Measurements from ENCODE around the gene SMAD6. TPM values are rescaled to one million over a fixed set of nuclear protein-coding genes. Genes with fewer than 3 reads are reported as not detected.

Gene SMAD6
- total RNA-seq, 1 donor from 2014 or later = 0.79 TPM

- peak; percentile 33 for DNase-seq (ENCODE audit: low read depth)
- FAIRE-seq = no peak
- H3K36me3 ChIP-seq (ENCODE audit: control insufficient read depth, insufficient read depth, low read length) = no peaks in the 10 kb centered on the region
- peak; percentile 67 for TF ChIP-seq CTCF (IDR thresholded peaks at IDR 0.05; ENCODE audit: insufficient read depth, low read length, severe bottlenecking)
- H3K27me3 ChIP-seq (ENCODE audit: control insufficient read depth, insufficient read depth, low read length) = peaks cover 2% of the 10 kb centered on the region
- no peak overlapping the region for H3K4me3 ChIP-seq (ENCODE audit: low read depth, low read length)
Measured at GRCh38 chr15:66789029-66790025, 87.3 kb downstream of the SMAD6 start.

- H3K36me3 ChIP-seq (ENCODE audit: control insufficient read depth, insufficient read depth, low read length) = no peaks in the 10 kb centered on the region
- FAIRE-seq = no peak
- H3K4me3 ChIP-seq (ENCODE audit: low read depth, low read length) = no peak overlapping the region
- no peak for TF ChIP-seq CTCF (IDR thresholded peaks at IDR 0.05; ENCODE audit: insufficient read depth, low read length, severe bottlenecking)
- DNase-seq (ENCODE audit: low read depth) = no peak
- no peaks in the 10 kb centered on the region for H3K27me3 ChIP-seq (ENCODE audit: control insufficient read depth, insufficient read depth, low read length)
Measured at GRCh38 chr15:66795851-66796250, 93.8 kb downstream of the SMAD6 start.

GRCh38 chr15:66796343-66796742 is 94.3 kb downstream of the SMAD6 start:
- Histone ChIP-seq H3K4me3 (ENCODE audit: low read depth, low read length) (no peak overlapping the region), H3K27me3 (ENCODE audit: control insufficient read depth, insufficient read depth, low read length) (no peaks in the 10 kb centered on the region), H3K36me3 (ENCODE audit: control insufficient read depth, insufficient read depth, low read length) (no peaks in the 10 kb centered on the region)
- DNase-seq (ENCODE audit: low read depth) = no peak
- no peak for FAIRE-seq
- TF ChIP-seq CTCF (IDR thresholded peaks at IDR 0.05; ENCODE audit: insufficient read depth, low read length, severe bottlenecking) = no peak

GRCh38 chr15:66797921-66798320 is 95.9 kb downstream of the SMAD6 start:
- no peaks in the 10 kb centered on the region for H3K27me3 ChIP-seq (ENCODE audit: control insufficient read depth, insufficient read depth, low read length)
- H3K4me3 ChIP-seq (ENCODE audit: low read depth, low read length) = no peak overlapping the region
- no peaks in the 10 kb centered on the region for H3K36me3 ChIP-seq (ENCODE audit: control insufficient read depth, insufficient read depth, low read length)
- FAIRE-seq = no peak
- TF ChIP-seq CTCF (IDR thresholded peaks at IDR 0.05; ENCODE audit: insufficient read depth, low read length, severe bottlenecking) = no peak
- no peak for DNase-seq (ENCODE audit: low read depth)

GRCh38 chr15:66798426-66799061 is 96.5 kb downstream of the SMAD6 start:
- TF ChIP-seq CTCF (IDR thresholded peaks at IDR 0.05; ENCODE audit: insufficient read depth, low read length, severe bottlenecking) = no peak
- no peak for FAIRE-seq
- no peak for DNase-seq (ENCODE audit: low read depth)

More at GRCh38 chr15:66798426-66799061, 96.5 kb downstream of the SMAD6 start:
- Histone ChIP-seq H3K27me3 (ENCODE audit: control insufficient read depth, insufficient read depth, low read length) (no peaks in the 10 kb centered on the region), H3K36me3 (ENCODE audit: control insufficient read depth, insufficient read depth, low read length) (no peaks in the 10 kb centered on the region), H3K4me3 (ENCODE audit: low read depth, low read length) (no peak overlapping the region)

Measured in bronchial epithelial cell (primary cell).